ENCODE results near the gene MYO15B. TPM values are rescaled to one million over a fixed set of nuclear protein-coding genes. Genes with fewer than 3 reads are reported as not detected.

Gene MYO15B
- total and polyA plus RNA-seq, 2 donors (not counting 1 experiment from before 2014, with no cell fraction given): 0.49 to 14.4 TPM

- Histone ChIP-seq H3K27me3 (ENCODE audit: control insufficient read depth, insufficient read depth, low read length) (no peaks in the 10 kb centered on the region), H3K4me2 (ENCODE audit: extremely low read depth, insufficient read depth, low read length) (no peak overlapping the region), H3K9ac (ENCODE audit: insufficient read depth, low read length) (no peak overlapping the region), H4K20me1 (ENCODE audit: control insufficient read depth, extremely low read depth, insufficient read depth, low read length) (no peaks in the 10 kb centered on the region), H3K9me3 (ENCODE audit: control insufficient read depth, insufficient read depth, low read depth, low read length) (no peaks in the 10 kb centered on the region), H2AFZ (ENCODE audit: low read length) (no peak overlapping the region), H3K79me2 (ENCODE audit: control insufficient read depth, insufficient read depth, low read length) (no peaks in the 10 kb centered on the region), H3K27ac (ENCODE audit: insufficient read depth, low read length) (no peak overlapping the region), H3K4me1 (ENCODE audit: control insufficient read depth, extremely low read depth, insufficient read depth, low read length) (no peaks in the 10 kb centered on the region), H3K4me3 (replicated peaks in 1 of 4; ENCODE audit: control extremely low read depth in 1 of 4, insufficient read depth in 1 of 4, low read depth in 3 of 4, low read length in 4 of 4) (no peak overlapping the region), H3K36me3 (ENCODE audit: control insufficient read depth, insufficient read depth, low read length) (peaks cover 5% of the 10 kb centered on the region)
- DNase-seq (ENCODE audit: low read depth in 2 of 2): no peak
- no peak for TF ChIP-seq CTCF (conservative IDR thresholded peaks at IDR 0.05 in 1 of 2, IDR thresholded peaks at IDR 0.05 in 1 of 2; ENCODE audit: low read depth in 1 of 2, low read length in 2 of 2)
- no peak for TF ChIP-seq EZH2 (IDR thresholded peaks at IDR 0.05; ENCODE audit: low read length, missing control alignments)
Observed at GRCh38 chr17:75649687-75650086, 62.1 kb downstream of the MYO15B start.

GRCh38 chr17:75650874-75651273 is 63.3 kb downstream of the MYO15B start:
- Histone ChIP-seq H3K4me1 (ENCODE audit: control insufficient read depth, extremely low read depth, insufficient read depth, low read length) (no peaks in the 10 kb centered on the region), H4K20me1 (ENCODE audit: control insufficient read depth, extremely low read depth, insufficient read depth, low read length) (no peaks in the 10 kb centered on the region), H3K36me3 (ENCODE audit: control insufficient read depth, insufficient read depth, low read length) (peaks cover 5% of the 10 kb centered on the region), H3K9me3 (ENCODE audit: control insufficient read depth, insufficient read depth, low read depth, low read length) (no peaks in the 10 kb centered on the region), H3K9ac (ENCODE audit: insufficient read depth, low read length) (no peak overlapping the region), H3K27me3 (ENCODE audit: control insufficient read depth, insufficient read depth, low read length) (no peaks in the 10 kb centered on the region), H3K4me3 (replicated peaks in 1 of 4; ENCODE audit: control extremely low read depth in 1 of 4, insufficient read depth in 1 of 4, low read depth in 3 of 4, low read length in 4 of 4) (no peak overlapping the region), H2AFZ (ENCODE audit: low read length) (no peak overlapping the region), H3K27ac (ENCODE audit: insufficient read depth, low read length) (no peak overlapping the region), H3K4me2 (ENCODE audit: extremely low read depth, insufficient read depth, low read length) (no peak overlapping the region), H3K79me2 (ENCODE audit: control insufficient read depth, insufficient read depth, low read length) (no peaks in the 10 kb centered on the region)
- no peak for DNase-seq (ENCODE audit: low read depth in 2 of 2)
- TF ChIP-seq CTCF (conservative IDR thresholded peaks at IDR 0.05 in 1 of 2, IDR thresholded peaks at IDR 0.05 in 1 of 2; ENCODE audit: low read depth in 1 of 2, low read length in 2 of 2): no peak
- no peak for TF ChIP-seq EZH2 (IDR thresholded peaks at IDR 0.05; ENCODE audit: low read length, missing control alignments)

GRCh38 chr17:75652341-75652740 is 64.7 kb downstream of the MYO15B start:
- Histone ChIP-seq H3K4me3 (replicated peaks in 1 of 4; ENCODE audit: control extremely low read depth in 1 of 4, insufficient read depth in 1 of 4, low read depth in 3 of 4, low read length in 4 of 4) (no peak overlapping the region), H4K20me1 (ENCODE audit: control insufficient read depth, extremely low read depth, insufficient read depth, low read length) (no peaks in the 10 kb centered on the region), H3K4me1 (ENCODE audit: control insufficient read depth, extremely low read depth, insufficient read depth, low read length) (no peaks in the 10 kb centered on the region), H3K79me2 (ENCODE audit: control insufficient read depth, insufficient read depth, low read length) (no peaks in the 10 kb centered on the region), H3K27me3 (ENCODE audit: control insufficient read depth, insufficient read depth, low read length) (no peaks in the 10 kb centered on the region), H3K27ac (ENCODE audit: insufficient read depth, low read length) (no peak overlapping the region), H3K36me3 (ENCODE audit: control insufficient read depth, insufficient read depth, low read length) (peaks cover 5% of the 10 kb centered on the region), H3K9ac (ENCODE audit: insufficient read depth, low read length) (no peak overlapping the region), H2AFZ (ENCODE audit: low read length) (no peak overlapping the region), H3K9me3 (ENCODE audit: control insufficient read depth, insufficient read depth, low read depth, low read length) (no peaks in the 10 kb centered on the region), H3K4me2 (ENCODE audit: extremely low read depth, insufficient read depth, low read length) (no peak overlapping the region)
- DNase-seq (ENCODE audit: low read depth in 2 of 2): no peak
- TF ChIP-seq EZH2 (IDR thresholded peaks at IDR 0.05; ENCODE audit: low read length, missing control alignments) (no peak), CTCF (conservative IDR thresholded peaks at IDR 0.05 in 1 of 2, IDR thresholded peaks at IDR 0.05 in 1 of 2; ENCODE audit: low read depth in 1 of 2, low read length in 2 of 2) (no peak)
